Neural progenitor cell (in vitro differentiated cells): ENCODE results near the gene ADCY2. TPM values are rescaled to one million over a fixed set of nuclear protein-coding genes. Genes with fewer than 3 reads are reported as not detected.

Experiments used
- DNase-seq: peaks from one replicate; pipeline ENCODE4 v3.0.0-alpha.2; 2016; ENCODE audit warnings: low spot score
- H2AFZ ChIP-seq: fragments of 200-600 bp; sonication (generic); replicated peaks from 2 replicates; pipeline ENCODE4 v1.6.1; 2016; ENCODE audit warnings: antibody characterized with exemption
- H3F3A ChIP-seq: fragments of 200-600 bp; sonication (generic); 2 replicates; pipeline ENCODE4 v1.6.1; 2016; ENCODE audit warnings: antibody characterized with exemption, low read depth
- H3K27ac ChIP-seq: fragments of 200-600 bp; sonication (generic); 2 replicates; pipeline ENCODE4 v1.5.1; 2016; ENCODE audit warnings: mild to moderate bottlenecking
- H3K27me3 ChIP-seq: fragments of 200-600 bp; sonication (generic); 2 replicates; pipeline ENCODE4 v1.6.1; 2016; ENCODE audit warnings: mild to moderate bottlenecking, moderate library complexity
- H3K36me3 ChIP-seq: fragments of 200-600 bp; sonication (generic); 2 replicates; pipeline ENCODE4 v1.5.1; 2016
- H3K4me1 ChIP-seq: fragments of 200-600 bp; sonication (generic); 2 replicates; pipeline ENCODE4 v1.6.1; 2016; ENCODE audit warnings: mixed run types
- H3K4me2 ChIP-seq: fragments of 200-600 bp; sonication (generic); 2 replicates; pipeline ENCODE4 v1.6.1; 2016
- H3K4me3 ChIP-seq: fragments of 200-600 bp; sonication (generic); 2 replicates; pipeline ENCODE4 v1.5.1; 2016
- H3K79me2 ChIP-seq: fragments of 200-600 bp; sonication (generic); 2 replicates; pipeline ENCODE4 v1.6.1; 2016; ENCODE audit warnings: low read depth
- H3K9ac ChIP-seq: fragments of 200-600 bp; sonication (generic); 2 replicates; pipeline ENCODE4 v1.6.1; 2016
- H3K9me3 ChIP-seq: fragments of 200-600 bp; sonication (generic); 2 replicates; pipeline ENCODE4 v1.5.1; 2016; ENCODE audit warnings: low read depth
- H4K20me1 ChIP-seq: fragments of 200-600 bp; sonication (generic); 2 replicates; pipeline ENCODE4 v1.6.1; 2016; ENCODE audit warnings: low read depth
- H3K27ac Mint-ChIP-seq: 3 replicates; pipeline ENCODE4 v1.8.0; 2021; ENCODE audit warnings: mixed read lengths
- H3K27me3 Mint-ChIP-seq: 2 replicates; pipeline ENCODE4 v1.8.0; 2022; ENCODE audit warnings: low read depth, mild to moderate bottlenecking, inconsistent platforms, moderate library complexity, mixed read lengths; ENCODE audit not compliant: insufficient read depth
- H3K36me3 Mint-ChIP-seq: 3 replicates; pipeline ENCODE4 v1.8.0; 2021; ENCODE audit warnings: mixed read lengths
- H3K4me1 Mint-ChIP-seq: 3 replicates; pipeline ENCODE4 v1.8.0; 2021; ENCODE audit warnings: mixed read lengths
- H3K4me3 Mint-ChIP-seq: 3 replicates; pipeline ENCODE4 v1.8.0; 2021; ENCODE audit warnings: mild to moderate bottlenecking, moderate library complexity, mixed read lengths
- H3K9me3 Mint-ChIP-seq: 3 replicates; pipeline ENCODE4 v1.8.0; 2020; ENCODE audit warnings: mixed read lengths
- EZH2 ChIP-seq: fragments of 200-600 bp; sonication (generic); IDR thresholded peaks from 2 replicates; pipeline ENCODE4 v1.6.1; 2017; ENCODE audit warnings: antibody characterized with exemption, mild to moderate bottlenecking, moderate library complexity
- EZH2phosphoT487 ChIP-seq: fragments of 200-600 bp; sonication (generic); IDR thresholded peaks from 2 replicates; pipeline ENCODE4 v1.6.1; 2017; ENCODE audit warnings: antibody characterized with exemption
- total RNA-seq: library from RNA; depleted of rRNA; stranded (reverse); fragments of >200 nt; gene quantifications from 2 replicates; pipeline ENCODE4 v1.2.3, GENCODE V29; 2015; ENCODE audit warnings: low replicate concordance
- TF ChIP-seq, protein P1 (sequence below): fragments of 200-600 bp; sonication (generic); IDR thresholded peaks from 2 replicates; pipeline ENCODE4 v1.5.1; 2017; ENCODE audit warnings: antibody characterized with exemption, mild to moderate bottlenecking

Gene ADCY2
- total RNA-seq, 1 donor from 2014 or later: 1.2 TPM

DNA sequence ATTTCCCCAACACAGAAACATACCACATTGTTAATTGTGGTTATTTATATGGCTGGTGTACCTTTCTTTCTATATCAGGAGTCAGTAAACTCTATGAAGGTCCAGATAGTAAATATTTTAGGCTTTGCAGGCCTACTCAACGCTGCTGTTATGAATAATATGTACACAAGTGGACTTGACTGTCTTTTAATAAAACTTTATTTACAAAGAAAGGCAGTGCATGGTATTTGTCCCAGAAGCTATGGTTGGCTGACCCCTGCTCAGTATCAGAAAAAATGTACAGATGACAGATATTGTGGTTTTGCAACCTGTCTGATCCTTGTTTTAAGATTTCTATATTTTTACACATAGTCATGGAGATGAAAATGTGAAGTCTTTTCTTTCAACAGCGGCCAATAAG lies 478.7 kb downstream of the ADCY2 start:
- Mint-ChIP-seq H3K27me3 (peaks cover 2% of the 10 kb centered on the region), H3K36me3 (peaks cover 18% of the 10 kb centered on the region), H3K4me3 (no peak overlapping the region), H3K27ac (no peak overlapping the region), H3K4me1 (peaks cover 12% of the 10 kb centered on the region), H3K9me3 (no peaks in the 10 kb centered on the region)
- peaks cover 68% of the 10 kb centered on the region for H3K79me2 ChIP-seq
- H3K9ac ChIP-seq: no peak overlapping the region
- no peak overlapping the region for H3K27ac ChIP-seq
- no peaks in the 10 kb centered on the region for H3K9me3 ChIP-seq
- no peak overlapping the region for H3K4me3 ChIP-seq
- no peak overlapping the region for H2AFZ ChIP-seq
- DNase-seq: no peak
- H3K4me1 ChIP-seq: peaks cover 8% of the 10 kb centered on the region
- no peaks in the 10 kb centered on the region for H3F3A ChIP-seq
- H3K27me3 ChIP-seq: no peaks in the 10 kb centered on the region
- H3K4me2 ChIP-seq: no peak overlapping the region
- H4K20me1 ChIP-seq: peaks cover 20% of the 10 kb centered on the region
- TF ChIP-seq EZH2 (no peak), EZH2phosphoT487 (no peak)
- TF ChIP-seq, protein P1, sequence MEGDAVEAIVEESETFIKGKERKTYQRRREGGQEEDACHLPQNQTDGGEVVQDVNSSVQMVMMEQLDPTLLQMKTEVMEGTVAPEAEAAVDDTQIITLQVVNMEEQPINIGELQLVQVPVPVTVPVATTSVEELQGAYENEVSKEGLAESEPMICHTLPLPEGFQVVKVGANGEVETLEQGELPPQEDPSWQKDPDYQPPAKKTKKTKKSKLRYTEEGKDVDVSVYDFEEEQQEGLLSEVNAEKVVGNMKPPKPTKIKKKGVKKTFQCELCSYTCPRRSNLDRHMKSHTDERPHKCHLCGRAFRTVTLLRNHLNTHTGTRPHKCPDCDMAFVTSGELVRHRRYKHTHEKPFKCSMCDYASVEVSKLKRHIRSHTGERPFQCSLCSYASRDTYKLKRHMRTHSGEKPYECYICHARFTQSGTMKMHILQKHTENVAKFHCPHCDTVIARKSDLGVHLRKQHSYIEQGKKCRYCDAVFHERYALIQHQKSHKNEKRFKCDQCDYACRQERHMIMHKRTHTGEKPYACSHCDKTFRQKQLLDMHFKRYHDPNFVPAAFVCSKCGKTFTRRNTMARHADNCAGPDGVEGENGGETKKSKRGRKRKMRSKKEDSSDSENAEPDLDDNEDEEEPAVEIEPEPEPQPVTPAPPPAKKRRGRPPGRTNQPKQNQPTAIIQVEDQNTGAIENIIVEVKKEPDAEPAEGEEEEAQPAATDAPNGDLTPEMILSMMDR: no peak
- H3K36me3 ChIP-seq: peaks cover 17% of the 10 kb centered on the region

DNA sequence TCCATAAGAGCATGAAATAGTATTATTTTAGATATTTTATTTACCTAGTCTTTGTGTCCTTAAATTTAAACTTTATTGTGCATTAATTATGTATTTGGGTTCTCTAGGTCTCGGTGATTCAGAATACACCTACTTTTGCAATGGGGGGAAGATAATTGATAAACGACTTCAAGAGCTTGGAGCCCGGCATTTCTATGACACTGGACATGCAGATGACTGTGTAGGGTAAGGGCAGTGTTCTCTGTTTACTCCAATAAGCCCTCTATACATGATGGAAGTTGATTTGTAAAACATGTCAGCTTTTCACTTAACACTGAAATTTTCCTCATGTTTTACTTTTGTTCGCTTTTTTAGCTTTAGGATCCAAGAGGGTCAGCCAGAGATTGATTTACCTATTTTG lies 479.2 kb downstream of the ADCY2 start:
- Mint-ChIP-seq H3K27me3 (peaks cover 2% of the 10 kb centered on the region), H3K4me1 (peaks cover 7% of the 10 kb centered on the region), H3K9me3 (no peaks in the 10 kb centered on the region), H3K27ac (no peak overlapping the region), H3K4me3 (no peak overlapping the region), H3K36me3 (peaks cover 18% of the 10 kb centered on the region)
- H3K4me1 ChIP-seq: peaks cover 3% of the 10 kb centered on the region
- H3K79me2 ChIP-seq: peaks cover 63% of the 10 kb centered on the region
- no peak overlapping the region for H3K27ac ChIP-seq
- no peak overlapping the region for H3K4me3 ChIP-seq
- DNase-seq: no peak
- no peaks in the 10 kb centered on the region for H3K9me3 ChIP-seq
- no peaks in the 10 kb centered on the region for H3F3A ChIP-seq
- H3K36me3 ChIP-seq: peaks cover 17% of the 10 kb centered on the region
- H2AFZ ChIP-seq: no peak overlapping the region
- no peak for TF ChIP-seq EZH2
- TF ChIP-seq, protein P1: no peak
- TF ChIP-seq EZH2phosphoT487: no peak
- H3K9ac ChIP-seq: no peak overlapping the region
- peaks cover 18% of the 10 kb centered on the region for H4K20me1 ChIP-seq
- no peaks in the 10 kb centered on the region for H3K27me3 ChIP-seq
- H3K4me2 ChIP-seq: no peak overlapping the region

DNA sequence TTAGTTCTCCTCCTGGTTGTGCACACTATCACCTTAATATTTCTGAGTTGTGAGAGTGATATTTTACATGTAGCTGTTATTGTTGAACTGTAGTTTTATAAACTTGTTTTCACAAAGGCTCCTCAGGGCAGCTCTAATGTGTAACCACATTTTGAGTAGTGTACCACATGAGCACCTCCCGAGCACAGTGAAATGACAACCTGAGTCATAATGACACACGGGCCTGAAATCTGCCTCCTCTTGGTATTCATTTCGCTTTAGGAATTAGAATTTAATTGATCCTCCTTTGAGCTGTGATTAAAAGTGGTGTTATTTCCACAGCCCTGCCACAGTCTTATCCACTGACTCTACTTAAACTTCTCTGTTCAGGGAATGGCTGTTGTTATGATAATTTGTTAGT lies 480.9 kb downstream of the ADCY2 start:
- Histone ChIP-seq H3K79me2 (peaks cover 46% of the 10 kb centered on the region), H3K36me3 (peaks cover 17% of the 10 kb centered on the region), H2AFZ (no peak overlapping the region), H3K9me3 (no peaks in the 10 kb centered on the region), H3K27ac (no peak overlapping the region), H3K4me1 (no peaks in the 10 kb centered on the region), H4K20me1 (peaks cover 8% of the 10 kb centered on the region), H3K4me2 (no peak overlapping the region), H3F3A (no peaks in the 10 kb centered on the region), H3K27me3 (no peaks in the 10 kb centered on the region), H3K9ac (no peak overlapping the region), H3K4me3 (no peak overlapping the region)
- Mint-ChIP-seq H3K9me3 (no peaks in the 10 kb centered on the region), H3K36me3 (peaks cover 26% of the 10 kb centered on the region), H3K4me3 (no peak overlapping the region), H3K4me1 (no peaks in the 10 kb centered on the region), H3K27ac (no peak overlapping the region), H3K27me3 (peaks cover 2% of the 10 kb centered on the region)
- TF ChIP-seq EZH2phosphoT487: no peak
- TF ChIP-seq, protein P1: no peak
- no peak for TF ChIP-seq EZH2
- no peak for DNase-seq
